GM18520 (cell line): ENCODE results near the gene ERMARD.

Source experiments
- ATAC-seq: cut with Tn5 transposase; IDR thresholded peaks from one replicate; pipeline ENCODE4 v1.9.1; 2021; ENCODE audit not compliant: unreplicated experiment

The ERMARD gene

GRCh38 chr6:169751242-169752073 lies at the start of gene ERMARD, which contains the start of gene DYNLT2:
ERMARD (plus strand) TSS chr6:169751622; CDS start chr6:169751658, 36 bp downstream.
DYNLT2 (minus strand) TSS chr6:169751572; CDS start chr6:169751458, 114 bp downstream.
- ATAC-seq = peak; percentile 94

DNA sequence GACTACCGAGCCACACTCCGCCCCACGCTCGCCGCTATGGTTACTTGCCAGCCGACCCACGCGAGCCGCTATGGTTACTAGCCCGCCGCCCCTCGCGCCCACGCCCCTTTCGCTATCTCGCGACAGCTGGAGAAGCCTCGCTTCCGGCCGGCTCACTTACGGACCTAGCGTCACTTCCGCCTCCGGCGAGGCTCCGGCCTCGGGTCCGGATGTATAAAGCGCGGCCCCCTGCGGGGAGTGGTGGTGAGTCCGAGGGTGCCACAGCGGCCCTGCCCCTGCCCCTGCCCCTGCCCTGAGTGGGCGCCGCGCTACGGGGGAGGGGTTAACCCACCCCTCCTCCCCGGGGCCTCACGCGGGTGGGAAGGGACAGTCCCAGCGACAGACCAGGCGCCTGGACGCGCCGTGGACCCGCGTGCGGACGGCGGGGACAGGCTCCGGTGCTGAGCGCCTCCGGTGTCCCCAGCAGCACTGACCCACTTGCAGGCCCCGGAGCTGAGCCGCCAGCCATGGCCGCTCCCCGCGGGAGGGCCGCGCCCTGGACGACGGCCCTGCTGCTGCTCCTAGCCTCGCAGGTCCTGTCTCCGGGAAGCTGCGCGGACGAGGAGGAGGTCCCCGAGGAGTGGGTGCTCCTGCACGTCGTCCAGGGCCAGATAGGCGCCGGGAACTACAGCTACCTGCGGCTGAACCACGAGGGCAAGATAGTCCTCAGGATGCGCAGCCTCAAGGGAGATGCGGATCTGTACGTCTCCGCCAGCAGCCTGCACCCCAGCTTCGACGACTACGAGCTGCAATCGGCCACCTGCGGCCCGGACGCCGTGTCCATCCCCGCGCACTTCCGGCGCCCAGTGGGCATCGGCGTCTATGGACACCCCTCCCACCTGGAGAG lies 49.2 kb upstream of the ERMARD start, which contains the start of the genes C6orf120 and WDR27:
C6orf120 (plus strand) TSS at position 173 of the 886 bp plus-strand sequence; CDS start at position 507, 334 bp downstream.
WDR27 (minus strand) TSS at position 76 of the 886 bp plus-strand sequence. CDS start 13,024 bp downstream, outside the sequence.
- peak; percentile 89 for ATAC-seq

- peak; percentile 9 for ATAC-seq
Measured at GRCh38 chr6:169702840-169703246, 48.6 kb upstream of the ERMARD start.

GRCh38 chr6:169707772-169708171 lies 43.6 kb upstream of the ERMARD start:
- no peak for ATAC-seq

DNA sequence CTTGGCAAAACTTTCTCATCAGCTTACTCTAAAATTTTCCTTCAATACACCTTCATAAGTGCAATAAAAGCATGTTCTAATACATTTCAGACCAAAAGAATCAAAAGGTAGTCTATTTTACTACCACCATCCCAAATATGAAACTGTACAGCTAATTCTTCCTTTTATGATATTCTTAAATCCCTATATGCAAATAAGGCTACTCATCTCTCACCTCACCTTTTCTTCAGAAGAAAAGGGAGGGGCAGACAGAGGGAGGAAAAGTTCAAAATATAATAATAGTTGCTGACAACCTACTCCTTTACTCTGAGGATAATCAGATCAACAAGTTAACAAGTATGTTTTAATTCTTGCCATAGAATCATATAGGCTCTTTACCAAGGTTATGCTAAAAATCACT lies 42.1 kb upstream of the ERMARD start:
- no peak for ATAC-seq

GRCh38 chr6:169710009-169710408 lies 41.4 kb upstream of the ERMARD start:
- no peak for ATAC-seq

DNA sequence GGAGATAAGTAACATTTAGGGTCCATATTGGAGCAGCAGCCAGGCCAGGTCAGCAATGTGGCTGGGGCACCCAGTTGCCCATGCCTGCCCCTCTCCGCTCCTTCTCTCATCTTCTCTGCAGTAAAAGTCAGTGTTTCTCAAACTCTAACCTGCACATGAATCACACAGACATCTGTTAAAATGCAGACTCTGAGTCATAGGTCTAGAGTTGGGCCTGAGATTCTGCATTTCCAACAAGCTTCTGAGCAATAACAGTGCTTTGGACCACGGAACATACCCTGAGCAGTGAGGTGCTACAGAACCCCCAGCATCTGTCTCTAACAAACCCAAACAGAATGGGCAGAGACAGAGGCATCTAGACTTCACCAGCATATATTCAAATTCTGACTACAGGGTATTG lies 37.2 kb upstream of the ERMARD start:
- ATAC-seq = no peak

DNA sequence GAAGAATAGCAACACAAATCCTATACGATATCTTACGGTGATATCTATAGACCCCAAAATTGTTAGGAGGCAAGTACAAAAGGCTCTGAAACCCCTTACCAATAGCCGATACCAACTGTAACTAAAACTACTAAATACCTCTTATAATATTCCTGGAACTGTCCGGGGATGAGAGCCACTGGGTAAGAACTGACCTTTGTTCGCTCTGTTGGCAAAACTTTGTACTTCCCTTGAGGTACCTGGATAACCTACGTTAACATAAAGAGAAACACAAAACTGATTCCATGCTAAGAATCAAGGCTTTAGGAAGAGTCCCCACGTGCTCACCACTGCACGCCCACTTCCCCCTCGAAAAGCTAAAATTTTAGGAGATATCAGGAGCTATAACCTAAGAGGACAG lies 36.8 kb upstream of the ERMARD start:
- ATAC-seq = no peak

DNA sequence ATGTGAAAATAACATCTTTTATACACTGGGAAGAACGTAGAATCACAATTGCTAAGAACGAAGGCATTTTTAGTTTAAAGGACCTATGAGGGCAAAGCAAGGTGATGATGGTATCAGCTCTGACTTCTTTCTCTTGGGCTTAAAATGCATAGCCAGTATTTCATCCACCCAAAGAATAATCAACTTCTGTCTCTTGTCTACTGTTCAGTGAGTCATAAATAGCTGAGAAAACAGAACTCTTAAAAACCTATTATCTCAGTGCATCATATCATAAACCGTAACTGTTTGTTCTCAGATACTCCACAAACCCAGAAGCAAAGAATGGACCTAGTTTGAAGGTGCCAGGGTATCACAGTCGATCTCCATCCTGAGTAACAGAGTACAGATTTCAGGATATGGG lies 32.3 kb upstream of the ERMARD start:
- ATAC-seq = no peak

DNA sequence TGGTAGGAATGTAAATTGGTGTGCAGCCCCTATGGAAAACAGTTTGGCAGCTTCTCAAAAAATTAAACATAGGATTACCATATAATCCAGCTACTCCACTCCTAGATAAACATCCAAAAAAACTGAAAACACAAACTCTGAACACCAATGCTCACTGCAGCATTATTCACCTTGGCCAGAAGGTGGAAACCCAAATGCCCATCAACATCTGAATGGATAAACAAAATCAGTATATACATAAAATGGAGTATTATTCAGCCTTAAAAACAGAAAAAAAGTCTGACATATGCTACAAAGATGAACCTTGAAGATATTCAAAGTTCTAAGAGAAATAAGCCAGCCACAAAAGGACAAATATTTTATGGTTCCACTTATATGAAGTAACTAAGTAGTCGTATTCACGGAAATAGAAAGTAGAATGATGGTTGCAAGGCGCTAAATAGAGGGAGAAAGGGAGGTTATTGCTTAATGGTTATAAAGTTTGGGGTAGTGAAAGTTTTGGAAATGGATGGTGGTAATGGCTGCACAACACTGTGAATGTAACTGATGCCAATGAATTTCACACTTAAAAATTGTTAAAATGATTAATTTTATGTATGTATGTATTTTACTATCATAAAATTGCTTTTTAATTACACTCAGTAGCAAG lies 31.1 kb upstream of the ERMARD start:
- no peak for ATAC-seq

DNA sequence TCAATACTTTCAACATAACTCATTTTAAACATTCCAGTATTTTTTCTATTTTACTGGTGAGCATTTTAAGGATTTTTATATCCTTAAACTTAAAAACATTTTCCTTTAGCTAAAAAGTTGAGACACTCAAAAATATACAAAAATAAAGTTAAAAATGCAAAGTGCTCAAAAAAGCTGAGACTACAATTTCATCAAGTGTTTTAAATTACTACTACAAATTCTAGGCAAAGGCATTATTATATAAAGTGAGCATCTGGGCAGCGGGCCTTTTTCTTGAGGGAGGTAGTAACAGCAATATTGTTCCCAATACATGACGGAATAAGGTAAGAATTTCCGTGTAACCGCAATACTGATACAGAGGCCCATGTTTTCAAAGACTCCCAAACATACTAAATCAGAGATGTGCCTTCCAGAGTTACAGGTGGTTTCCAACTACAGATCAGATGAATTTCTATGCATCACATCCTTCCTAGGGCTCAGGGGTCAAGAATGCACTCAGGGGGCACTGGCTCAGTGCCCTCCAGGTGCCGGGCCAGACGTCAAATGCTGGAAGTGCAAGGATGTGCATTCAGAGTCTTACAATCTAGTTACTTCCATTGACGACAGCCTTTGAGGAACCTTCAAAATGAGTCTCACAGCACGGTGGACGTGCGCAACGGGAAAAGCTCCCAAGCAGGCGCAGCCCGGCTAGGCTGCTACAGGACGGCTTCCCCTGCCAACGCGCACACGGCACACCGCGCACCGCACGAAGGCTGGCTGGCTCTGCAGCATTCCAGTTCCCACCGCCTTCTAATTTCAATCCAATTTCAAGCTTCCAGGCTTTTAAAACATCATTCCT lies 28.8 kb upstream of the ERMARD start:
- ATAC-seq = no peak

DNA sequence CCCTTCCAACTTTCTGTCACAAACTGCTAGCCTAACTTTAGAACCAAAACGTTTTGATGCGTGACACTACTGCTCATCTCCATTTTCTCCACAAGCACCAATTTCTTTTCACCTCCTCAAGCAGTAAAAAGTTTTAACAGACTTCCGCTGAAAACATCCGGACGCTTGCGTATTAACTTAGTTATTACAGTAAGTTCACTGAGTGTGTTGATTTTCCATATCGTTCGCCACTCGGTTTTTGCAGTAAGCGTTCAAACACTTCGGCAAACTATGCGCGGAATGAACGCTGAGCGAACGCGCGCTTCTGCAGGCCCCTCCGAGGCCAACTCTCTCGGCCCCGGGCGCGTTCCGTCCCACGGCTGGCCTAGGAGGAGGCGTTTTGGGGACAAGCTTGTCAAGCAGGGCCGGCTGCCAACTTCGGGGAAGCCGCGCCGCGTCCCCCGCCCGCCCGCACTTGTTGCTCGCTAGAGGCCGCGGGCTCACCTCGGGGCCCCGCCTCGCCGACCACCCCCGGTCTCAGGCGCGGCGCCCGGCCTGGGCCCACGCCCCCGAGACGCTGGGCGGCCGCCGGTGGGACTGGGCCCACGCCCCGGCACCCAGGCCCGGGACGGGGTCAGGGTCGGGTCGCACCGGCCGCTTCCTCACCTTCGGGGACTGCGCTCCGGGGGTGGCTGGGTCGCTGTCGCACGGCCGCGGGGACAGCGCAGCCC lies 28.1 kb upstream of the ERMARD start:
- ATAC-seq = no peak

GRCh38 chr6:169723991-169724493 lies 27.4 kb upstream of the ERMARD start:
- no peak for ATAC-seq

DNA sequence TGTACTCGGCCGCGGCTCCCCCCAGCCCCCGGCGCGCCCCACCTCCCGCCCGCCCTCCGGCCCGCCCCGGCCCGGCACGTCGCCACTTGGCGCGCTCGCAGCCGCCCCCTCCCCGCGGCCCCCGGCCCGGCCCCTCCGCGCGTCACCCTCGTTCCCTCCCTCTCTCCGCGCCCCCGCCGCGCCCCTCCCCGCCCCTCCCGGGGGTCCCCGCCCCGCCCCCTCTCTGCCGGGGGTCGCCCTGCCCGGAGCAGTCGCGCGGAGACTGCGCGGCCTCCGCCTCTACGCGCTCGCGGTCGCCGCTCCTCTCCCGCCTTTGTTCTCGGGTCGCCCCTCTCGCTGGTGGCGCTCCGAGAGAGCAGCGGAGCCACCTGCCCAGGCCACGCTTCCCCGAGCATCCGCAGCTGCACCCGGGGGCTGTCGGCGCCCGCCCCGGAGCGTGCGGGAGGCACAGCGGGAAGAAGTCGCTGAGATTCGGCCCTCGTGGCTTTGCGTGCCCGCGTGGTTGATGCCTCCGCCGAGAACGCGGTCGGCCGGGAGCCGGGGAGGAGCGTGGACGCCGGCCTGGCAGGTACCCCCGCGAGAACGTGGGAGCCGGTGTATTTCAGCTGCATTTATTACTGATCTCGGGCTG lies 26.8 kb upstream of the ERMARD start, which contains the start of gene PHF10:
PHF10 (minus strand) TSS at position 7 of the 631 bp plus-strand sequence. CDS start 569 bp downstream, outside the sequence.
- ATAC-seq = no peak

DNA sequence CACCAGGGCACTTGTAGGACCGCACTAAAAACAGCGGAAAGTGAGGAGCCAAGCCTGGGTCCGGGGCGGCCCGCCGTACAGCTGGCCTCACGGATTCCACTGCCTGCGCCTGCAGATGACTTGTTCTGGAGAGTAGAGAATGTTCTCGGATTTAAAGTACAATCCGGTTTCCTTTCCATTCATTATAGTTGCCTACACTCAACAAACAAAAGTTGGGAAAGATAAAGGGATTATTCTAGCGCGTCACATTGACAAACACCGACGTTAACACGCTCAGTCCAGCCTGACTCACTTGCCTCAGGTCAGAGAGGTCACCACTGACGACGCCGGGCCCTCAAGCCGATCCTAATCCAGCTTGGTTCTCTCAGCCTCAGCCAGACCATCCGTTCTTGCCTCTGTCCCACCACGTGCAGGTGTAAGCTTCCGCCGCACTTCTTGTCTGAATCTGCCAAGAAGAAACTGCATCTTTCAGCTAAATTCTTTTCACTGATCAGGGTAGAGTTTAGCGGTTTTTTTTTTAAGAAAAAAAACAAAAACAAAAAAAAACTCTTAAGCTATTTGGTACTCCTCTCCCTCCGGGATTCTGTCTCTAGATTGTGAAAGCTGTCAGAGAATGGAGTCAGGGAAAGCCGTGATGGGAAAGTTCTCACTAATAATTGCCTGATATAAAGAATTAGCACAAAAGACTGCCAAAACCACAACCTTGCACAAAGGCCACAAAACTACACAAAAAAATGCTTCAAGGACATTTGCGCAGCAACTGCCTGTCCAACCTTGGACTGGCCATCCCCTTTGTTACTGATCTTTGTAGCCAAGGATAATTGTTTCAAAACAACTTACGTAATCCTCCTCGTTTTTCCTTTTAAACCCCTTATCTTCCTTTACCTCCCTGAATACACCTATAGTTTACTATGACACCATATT lies 26.0 kb upstream of the ERMARD start:
- no peak for ATAC-seq

- ATAC-seq = no peak
Measured at GRCh38 chr6:169726049-169726400, 25.4 kb upstream of the ERMARD start.

GRCh38 chr6:169726963-169727362 lies 24.5 kb upstream of the ERMARD start:
- no peak for ATAC-seq

DNA sequence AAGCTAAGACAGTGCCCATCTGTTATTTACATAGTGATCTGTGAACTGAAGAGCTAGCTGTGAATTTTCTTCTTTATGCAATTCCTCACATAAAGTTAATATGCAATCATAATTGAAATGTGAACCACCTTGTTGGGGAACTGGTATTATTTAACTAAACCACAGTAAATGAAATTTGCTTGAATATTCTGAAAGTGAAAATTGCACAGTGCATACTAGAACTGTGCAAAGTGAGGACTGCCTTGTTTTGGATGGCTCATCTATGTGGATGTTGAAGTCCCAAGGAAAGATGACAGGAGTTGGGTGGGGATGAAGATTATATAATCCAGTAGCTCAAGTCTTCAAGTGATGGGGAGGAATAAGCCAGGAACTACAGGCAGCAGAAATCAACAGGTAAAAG lies 21.5 kb upstream of the ERMARD start:
- ATAC-seq = no peak
